IMR-90 (cell line): ENCODE data around the gene MADD.

Experiments used
- BHLHE40 ChIP-seq: fragments of 150-350 bp; IDR thresholded peaks from 2 replicates; pipeline ENCODE4 v1.6.1; 2016; ENCODE audit warnings: mild to moderate bottlenecking, low read depth, low read length
- CEBPB ChIP-seq: IDR thresholded peaks from 2 replicates; pipeline ENCODE4 v1.6.1; 2012; ENCODE audit warnings: low read depth, low read length, improper control_type of control experiment
- FOS ChIP-seq: fragments of 150-350 bp; IDR thresholded peaks from 2 replicates; pipeline ENCODE4 v1.6.1; 2016; ENCODE audit warnings: low read depth, low read length
- MAFK ChIP-seq: IDR thresholded peaks from 2 replicates; pipeline ENCODE4 v1.6.1; 2012; ENCODE audit warnings: low read depth, low read length, improper control_type of control experiment
- MAZ ChIP-seq: IDR thresholded peaks from 2 replicates; pipeline ENCODE4 v1.6.1; 2012; ENCODE audit warnings: low read depth, mild to moderate bottlenecking, low read length, improper control_type of control experiment, moderate library complexity, borderline replicate concordance
- MXI1 ChIP-seq: IDR thresholded peaks from 2 replicates; pipeline ENCODE4 v1.6.1; 2012; ENCODE audit warnings: low read depth, mild to moderate bottlenecking, low read length, moderate library complexity, borderline replicate concordance
- POLR2A ChIP-seq: IDR thresholded peaks from 2 replicates; pipeline ENCODE4 v1.6.1; 2012; ENCODE audit warnings: mild to moderate bottlenecking, low read depth, low read length
- RAD21 ChIP-seq: IDR thresholded peaks from 2 replicates; pipeline ENCODE4 v1.6.1; 2012; ENCODE audit warnings: low read length, improper control_type of control experiment
- RCOR1 ChIP-seq: IDR thresholded peaks from 2 replicates; pipeline ENCODE4 v1.6.1; 2012; ENCODE audit warnings: mild to moderate bottlenecking, low read length, improper control_type of control experiment; ENCODE audit not compliant: insufficient replicate concordance
- SMC3 ChIP-seq: fragments of 150-350 bp; IDR thresholded peaks from 2 replicates; pipeline ENCODE4 v1.6.1; 2016; ENCODE audit warnings: low read depth, mild to moderate bottlenecking, antibody characterized with exemption, low read length, moderate library complexity
- TF ChIP-seq, protein P1 (sequence below): conservative IDR thresholded peaks from 2 replicates; pipeline ENCODE4 v1.5.1; 2012; ENCODE audit warnings: mild to moderate bottlenecking, low read depth, low read length, improper control_type of control experiment
- TF ChIP-seq, protein P2 (sequence below): fragments of 150-350 bp; IDR thresholded peaks from 2 replicates; pipeline ENCODE4 v1.6.1; 2016; ENCODE audit warnings: low read depth, mild to moderate bottlenecking, low read length, moderate library complexity, borderline replicate concordance
- TF ChIP-seq, protein P3 (sequence below): fragments of 150-350 bp; IDR thresholded peaks from 2 replicates; pipeline ENCODE4 v1.6.1; 2017; ENCODE audit warnings: mild to moderate bottlenecking, antibody characterized with exemption, low read length, low read depth

- TF ChIP-seq POLR2A: no peak
- no peak for TF ChIP-seq RCOR1
- TF ChIP-seq, protein P1, sequence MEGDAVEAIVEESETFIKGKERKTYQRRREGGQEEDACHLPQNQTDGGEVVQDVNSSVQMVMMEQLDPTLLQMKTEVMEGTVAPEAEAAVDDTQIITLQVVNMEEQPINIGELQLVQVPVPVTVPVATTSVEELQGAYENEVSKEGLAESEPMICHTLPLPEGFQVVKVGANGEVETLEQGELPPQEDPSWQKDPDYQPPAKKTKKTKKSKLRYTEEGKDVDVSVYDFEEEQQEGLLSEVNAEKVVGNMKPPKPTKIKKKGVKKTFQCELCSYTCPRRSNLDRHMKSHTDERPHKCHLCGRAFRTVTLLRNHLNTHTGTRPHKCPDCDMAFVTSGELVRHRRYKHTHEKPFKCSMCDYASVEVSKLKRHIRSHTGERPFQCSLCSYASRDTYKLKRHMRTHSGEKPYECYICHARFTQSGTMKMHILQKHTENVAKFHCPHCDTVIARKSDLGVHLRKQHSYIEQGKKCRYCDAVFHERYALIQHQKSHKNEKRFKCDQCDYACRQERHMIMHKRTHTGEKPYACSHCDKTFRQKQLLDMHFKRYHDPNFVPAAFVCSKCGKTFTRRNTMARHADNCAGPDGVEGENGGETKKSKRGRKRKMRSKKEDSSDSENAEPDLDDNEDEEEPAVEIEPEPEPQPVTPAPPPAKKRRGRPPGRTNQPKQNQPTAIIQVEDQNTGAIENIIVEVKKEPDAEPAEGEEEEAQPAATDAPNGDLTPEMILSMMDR: no peak
- TF ChIP-seq CEBPB: no peak
- TF ChIP-seq BHLHE40: no peak
- no peak for TF ChIP-seq FOS
- TF ChIP-seq RAD21: no peak
- TF ChIP-seq, protein P2, sequence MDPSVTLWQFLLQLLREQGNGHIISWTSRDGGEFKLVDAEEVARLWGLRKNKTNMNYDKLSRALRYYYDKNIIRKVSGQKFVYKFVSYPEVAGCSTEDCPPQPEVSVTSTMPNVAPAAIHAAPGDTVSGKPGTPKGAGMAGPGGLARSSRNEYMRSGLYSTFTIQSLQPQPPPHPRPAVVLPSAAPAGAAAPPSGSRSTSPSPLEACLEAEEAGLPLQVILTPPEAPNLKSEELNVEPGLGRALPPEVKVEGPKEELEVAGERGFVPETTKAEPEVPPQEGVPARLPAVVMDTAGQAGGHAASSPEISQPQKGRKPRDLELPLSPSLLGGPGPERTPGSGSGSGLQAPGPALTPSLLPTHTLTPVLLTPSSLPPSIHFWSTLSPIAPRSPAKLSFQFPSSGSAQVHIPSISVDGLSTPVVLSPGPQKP: no peak
- TF ChIP-seq, protein P3, sequence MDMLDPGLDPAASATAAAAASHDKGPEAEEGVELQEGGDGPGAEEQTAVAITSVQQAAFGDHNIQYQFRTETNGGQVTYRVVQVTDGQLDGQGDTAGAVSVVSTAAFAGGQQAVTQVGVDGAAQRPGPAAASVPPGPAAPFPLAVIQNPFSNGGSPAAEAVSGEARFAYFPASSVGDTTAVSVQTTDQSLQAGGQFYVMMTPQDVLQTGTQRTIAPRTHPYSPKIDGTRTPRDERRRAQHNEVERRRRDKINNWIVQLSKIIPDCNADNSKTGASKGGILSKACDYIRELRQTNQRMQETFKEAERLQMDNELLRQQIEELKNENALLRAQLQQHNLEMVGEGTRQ: no peak
- no peak for TF ChIP-seq MAFK
- no peak for TF ChIP-seq MXI1
- no peak for TF ChIP-seq MAZ
- TF ChIP-seq SMC3: no peak
Measured at GRCh38 chr11:47299078-47299477, 29.1 kb downstream of the MADD start.
